NCI-H1417 treated with DMSO at 0.1 percent for 48 hours (cell line): ENCODE measurements around the gene TMIGD2.
"Not testable (repeated sequence)": the region's sequence is repeated elsewhere in the genome, so short reads cannot be mapped to it uniquely, and the experiment has no call there.

Experiments
- DNase-seq: peaks from one replicate; lab custom pipeline; 2025; lab: John Stamatoyannopoulos, UW

The TMIGD2 gene

GRCh38 chr19:4297901-4298809, 4.0 kb downstream of the TMIGD2 start:
- DNase-seq = no peak

- DNase-seq = peak; percentile 45
Measured at GRCh38 chr19:4295972-4296771, 6.0 kb downstream of the TMIGD2 start.

- no peak for DNase-seq
Measured at GRCh38 chr19:4294389-4294788, 7.8 kb downstream of the TMIGD2 start.

- no peak for DNase-seq
Measured at GRCh38 chr19:4292515-4292914, 9.7 kb downstream of the TMIGD2 start.

GRCh38 chr19:4291184-4291732, 10.9 kb downstream of the TMIGD2 start:
- no peak for DNase-seq

- no peak for DNase-seq
Measured at GRCh38 chr19:4288091-4288777, 14.0 kb downstream of the TMIGD2 start.

GRCh38 chr19:4286141-4286540, 16.0 kb downstream of the TMIGD2 start:
- DNase-seq = not testable (repeated sequence)

- DNase-seq = no peak
Measured at GRCh38 chr19:4284974-4285373, 17.2 kb downstream of the TMIGD2 start.

GRCh38 chr19:4284176-4284958, 17.8 kb downstream of the TMIGD2 start:
- DNase-seq = no peak

GRCh38 chr19:4279530-4280422, 22.4 kb downstream of the TMIGD2 start:
- no peak for DNase-seq

- no peak for DNase-seq
Measured at GRCh38 chr19:4279267-4279529, 23.0 kb downstream of the TMIGD2 start.

GRCh38 chr19:4278419-4279266, 23.5 kb downstream of the TMIGD2 start, which contains the start of gene SHD:
TSS of gene SHD (plus strand) at chr19:4279266. CDS start at chr19:4280064, 798 bp downstream.
- DNase-seq = no peak

GRCh38 chr19:4278010-4278409, 24.2 kb downstream of the TMIGD2 start:
- DNase-seq = no peak

- DNase-seq = no peak
Measured at GRCh38 chr19:4277191-4277696, 24.9 kb downstream of the TMIGD2 start.

GRCh38 chr19:4274321-4274686, 27.9 kb downstream of the TMIGD2 start:
- DNase-seq = not testable (repeated sequence)

GRCh38 chr19:4272894-4273293, 29.3 kb downstream of the TMIGD2 start:
- DNase-seq = no peak

- DNase-seq = no peak
Measured at GRCh38 chr19:4268816-4269430, 33.3 kb downstream of the TMIGD2 start.

- no peak for DNase-seq
Measured at GRCh38 chr19:4267901-4268815, 34.0 kb downstream of the TMIGD2 start.
